Ramos (cell line): ENCODE results near the gene PACRG.

Source experiments
- in situ Hi-C: fragments of 300-500 bp; cut with MboI; formaldehyde crosslinking; loops from one replicate; pipeline ENCODE4 v1.14.3; 2022; ENCODE audit warnings: low sequenced_read_pairs; ENCODE audit not compliant: unreplicated experiment

The PACRG gene

DNA sequence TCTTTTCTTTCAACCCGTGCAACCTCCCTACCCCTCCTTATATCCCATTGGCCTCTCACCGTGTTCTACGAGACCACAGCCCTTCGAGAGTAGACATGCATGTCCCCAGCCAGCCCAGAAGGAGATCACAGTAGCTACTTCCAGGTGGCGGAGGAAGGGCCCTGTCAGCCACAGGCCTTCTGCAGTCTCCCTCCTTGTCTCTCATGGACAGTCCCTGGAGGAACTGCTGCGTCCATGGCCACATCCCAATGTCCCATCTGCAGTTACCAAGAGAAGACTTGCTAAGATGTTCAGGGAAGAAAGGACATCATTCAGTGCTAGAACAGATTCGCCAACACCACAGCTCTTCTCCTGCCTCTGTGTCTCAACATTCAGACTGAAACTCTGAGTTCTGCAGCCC lies 625.2 kb downstream of the PACRG start:
- in situ Hi-C loops = no loop called here

DNA sequence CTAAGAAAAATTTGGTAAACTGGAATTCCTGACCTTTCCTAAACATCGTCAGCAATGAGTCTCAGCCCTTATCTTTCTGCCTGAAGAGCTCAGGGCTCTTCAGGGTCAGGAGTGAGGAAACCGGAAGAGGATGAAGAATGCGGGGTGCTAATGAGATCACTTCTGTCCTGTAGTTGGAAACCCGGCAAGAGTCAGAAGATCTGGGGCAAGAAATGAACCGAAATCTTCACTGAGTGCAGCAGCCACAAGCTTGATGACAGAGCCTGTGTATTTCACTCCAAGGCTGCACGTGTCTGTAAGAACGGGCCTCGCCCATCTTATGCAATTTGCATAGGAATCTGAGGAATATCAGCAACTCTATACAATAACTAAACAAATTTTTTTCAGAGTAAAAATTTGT lies 626.3 kb downstream of the PACRG start:
- in situ Hi-C loops = no loop called here

DNA sequence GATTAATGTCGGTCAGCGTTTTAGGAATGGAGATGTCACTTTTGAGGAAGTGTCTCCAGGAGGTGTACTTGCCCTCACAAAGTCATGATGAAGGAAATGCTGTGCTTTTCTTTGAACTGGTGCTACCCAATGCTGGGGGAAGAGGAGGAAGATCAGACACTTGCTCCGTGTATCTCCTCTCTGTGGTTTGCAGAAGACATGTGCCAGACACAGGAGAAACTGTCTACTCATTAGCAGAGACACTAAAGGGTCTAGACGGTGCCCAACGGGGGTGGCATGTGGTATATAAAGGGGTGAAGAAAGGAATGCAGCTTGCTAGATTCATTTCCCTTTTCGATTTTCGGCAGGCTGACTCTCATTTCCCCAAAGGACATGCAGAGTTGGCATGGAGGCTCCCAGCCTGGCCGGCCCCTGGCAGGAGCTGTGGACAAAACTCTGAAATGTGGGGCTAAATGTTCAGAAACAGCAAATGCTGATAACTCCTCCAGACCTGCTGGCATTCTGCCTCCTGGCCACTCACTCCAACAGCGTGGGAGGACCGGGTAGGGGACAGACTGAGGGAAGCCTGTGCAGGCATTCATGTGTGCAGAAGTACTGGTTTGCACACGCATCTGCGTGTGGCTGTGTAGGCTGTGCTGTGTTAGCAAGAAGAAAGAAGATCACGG lies 627.1 kb downstream of the PACRG start:
- in situ Hi-C loops = no loop called here

DNA sequence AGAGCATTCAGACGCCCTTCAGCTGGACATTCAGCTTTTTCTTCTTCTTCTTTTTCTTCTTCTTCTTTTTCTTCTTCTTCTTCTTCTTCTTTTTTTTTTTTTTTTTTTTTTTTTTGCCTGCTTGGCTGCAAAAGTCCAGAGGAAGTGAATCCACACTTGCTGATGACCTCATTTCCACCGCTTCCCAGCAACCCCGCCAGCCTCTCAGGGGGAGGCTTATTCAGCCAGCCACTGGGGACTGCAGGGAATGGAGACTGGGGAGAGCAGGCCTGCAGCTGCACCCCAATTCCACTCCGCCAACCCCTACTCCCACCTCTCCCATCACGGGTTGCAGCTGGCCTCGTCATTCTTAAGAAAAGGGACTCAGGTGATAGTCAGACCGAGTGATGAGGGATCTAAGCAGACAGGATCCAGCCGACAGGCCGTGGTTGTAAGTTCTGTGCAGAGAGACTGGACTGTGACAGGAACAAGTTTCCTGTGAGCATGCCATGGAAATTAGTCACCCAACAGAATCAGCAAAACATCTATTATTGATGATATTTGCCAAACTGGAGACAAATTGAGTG lies 627.7 kb downstream of the PACRG start:
- in situ Hi-C loops = no loop called here

DNA sequence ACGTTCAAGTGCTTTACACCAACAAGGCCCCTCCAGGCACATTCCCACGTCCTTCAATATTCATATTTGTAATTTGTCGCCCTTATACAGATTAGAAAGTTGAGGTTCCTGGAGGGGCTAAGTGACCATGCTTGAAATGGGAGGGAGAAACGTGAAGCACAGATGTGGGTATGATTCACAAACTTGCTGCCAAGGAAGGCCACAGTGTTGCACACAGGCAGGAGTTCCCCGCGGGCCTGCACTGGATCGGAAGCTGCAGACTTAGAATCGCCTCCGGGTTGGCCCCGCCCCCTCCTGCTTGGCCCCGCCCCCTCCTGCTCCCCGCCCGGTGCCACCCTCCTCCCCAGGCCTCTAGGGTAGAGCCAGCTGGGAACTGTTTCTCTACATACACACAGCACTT lies 628.5 kb downstream of the PACRG start:
- in situ Hi-C loops = no loop called here

DNA sequence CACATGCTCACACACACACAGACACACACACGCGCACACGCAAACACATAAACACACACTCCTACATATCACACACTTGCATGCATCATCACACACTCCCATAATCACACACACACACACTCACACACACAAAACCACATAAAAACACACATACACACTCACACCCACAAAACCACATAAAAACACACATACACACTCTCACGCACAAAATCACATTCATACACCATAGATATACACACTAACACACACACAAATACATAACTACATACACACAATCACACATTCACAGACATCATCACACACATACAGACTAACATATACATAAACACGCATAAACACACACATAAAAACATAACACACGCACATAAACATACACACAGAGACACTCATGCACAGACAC lies 629.0 kb downstream of the PACRG start:
- in situ Hi-C loops = no loop called here

DNA sequence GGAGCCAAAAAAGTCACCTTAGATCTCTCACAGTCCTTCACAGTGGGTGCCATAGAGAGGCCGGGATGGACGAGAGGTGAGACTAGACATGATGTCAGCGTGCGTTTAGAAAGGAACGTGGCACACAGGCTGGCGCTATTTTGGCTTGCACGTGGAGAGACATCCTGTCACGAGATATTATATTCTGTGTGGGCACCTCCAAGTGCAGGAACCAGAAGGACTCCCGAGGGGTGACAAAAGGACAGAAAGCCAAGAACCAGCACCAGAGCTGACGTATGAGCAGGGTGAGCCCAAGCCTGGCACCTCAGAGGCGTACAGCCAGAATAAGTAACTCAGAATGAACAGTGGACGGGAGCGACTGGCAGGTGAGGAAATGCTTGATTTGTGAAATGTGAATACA lies 636.9 kb downstream of the PACRG start:
- in situ Hi-C loops = no loop called here
